GM10266 (cell line): ENCODE results near the gene LYZ.

Source experiments
- DNase-seq: peaks from one replicate; pipeline ENCODE4 v3.0.0; 2012; ENCODE audit errors: extremely low spot score
- CTCF ChIP-seq: IDR thresholded peaks from 2 replicates; pipeline ENCODE4 v1.5.1; 2012; ENCODE audit warnings: mild to moderate bottlenecking, low read depth; ENCODE audit not compliant: control insufficient read depth, insufficient read depth; ENCODE audit errors: missing control alignments

LYZ gene

GRCh38 chr12:69331909-69332684 lies 16.1 kb upstream of the LYZ start:
- DNase-seq, result no peak
- TF ChIP-seq CTCF, result no peak

- no peak for DNase-seq
- TF ChIP-seq CTCF, result no peak
Measured at GRCh38 chr12:69332815-69333358, 15.3 kb upstream of the LYZ start.

GRCh38 chr12:69334158-69334557 lies 14.0 kb upstream of the LYZ start:
- no peak for TF ChIP-seq CTCF
- DNase-seq, result no peak

GRCh38 chr12:69337311-69338090 lies 10.7 kb upstream of the LYZ start:
- no peak for DNase-seq
- no peak for TF ChIP-seq CTCF

- no peak for TF ChIP-seq CTCF
- DNase-seq, result no peak
Measured at GRCh38 chr12:69338120-69338859, 9.9 kb upstream of the LYZ start.

- DNase-seq, result no peak
- no peak for TF ChIP-seq CTCF
Measured at GRCh38 chr12:69338936-69339335, 9.2 kb upstream of the LYZ start.
